OCI-LY1 (cell line): Measurements from ENCODE around the gene PCDH18.
"Not testable (repeated sequence)": the region's sequence is repeated elsewhere in the genome, so short reads cannot be mapped to it uniquely, and the experiment has no call there.

ENCODE experiments used
- H2AFZ ChIP-seq: fragments of 200-600 bp; sonication (generic), shearing (Covaris generic); 2 replicates; pipeline ENCODE4 v1.6.0; 2014; ENCODE audit warnings: antibody characterized with exemption, mild to moderate bottlenecking, low read length
- H3F3A ChIP-seq: fragments of 200-600 bp; sonication (generic), shearing (Covaris generic); 2 replicates; pipeline ENCODE4 v1.6.0; 2014; ENCODE audit warnings: mild to moderate bottlenecking, antibody characterized with exemption, low read length, moderate library complexity; ENCODE audit not compliant: insufficient read depth
- H3K27ac ChIP-seq: fragments of 200-600 bp; sonication (generic); 2 replicates; pipeline ENCODE4 v1.5.1; 2014; ENCODE audit warnings: low read length, mixed run types, mild to moderate bottlenecking, low read depth; ENCODE audit not compliant: poor library complexity, severe bottlenecking
- H3K27me3 ChIP-seq: fragments of 200-600 bp; sonication (generic); 2 replicates; pipeline ENCODE4 v1.6.0; 2014; ENCODE audit warnings: antibody characterized with exemption, mild to moderate bottlenecking, low read length, moderate library complexity; ENCODE audit not compliant: insufficient read depth
- H3K36me3 ChIP-seq: fragments of 200-600 bp; sonication (generic); 2 replicates; pipeline ENCODE4 v1.6.1; 2014; ENCODE audit warnings: mild to moderate bottlenecking, antibody characterized with exemption, low read length, moderate library complexity, mixed read lengths; ENCODE audit not compliant: insufficient read depth
- H3K4me1 ChIP-seq: fragments of 200-600 bp; sonication (generic); 2 replicates; pipeline ENCODE4 v1.5.1; 2014; ENCODE audit warnings: mild to moderate bottlenecking, low read length, moderate library complexity; ENCODE audit not compliant: insufficient read depth, severe bottlenecking
- H3K4me2 ChIP-seq: fragments of 200-600 bp; sonication (generic), shearing (Covaris generic); 2 replicates; pipeline ENCODE4 v1.6.1; 2014; ENCODE audit warnings: low read length
- H3K4me3 ChIP-seq: fragments of 200-600 bp; sonication (generic); 2 replicates; pipeline ENCODE4 v1.5.1; 2014; ENCODE audit warnings: low read length, low read depth, mild to moderate bottlenecking, mixed read lengths; ENCODE audit not compliant: poor library complexity, severe bottlenecking
- H3K79me2 ChIP-seq: fragments of 200-600 bp; shearing (Covaris generic); 2 replicates; pipeline ENCODE4 v1.6.1; 2016; ENCODE audit warnings: mixed run types, low read length, mixed read lengths; ENCODE audit not compliant: insufficient read depth
- H3K9ac ChIP-seq: fragments of 200-600 bp; sonication (generic), shearing (Covaris generic); 2 replicates; pipeline ENCODE4 v1.6.1; 2014; ENCODE audit warnings: mild to moderate bottlenecking, low read length, mixed read lengths
- H3K9me2 ChIP-seq: fragments of 200-600 bp; sonication (generic), shearing (Covaris generic); 2 replicates; pipeline ENCODE4 v1.6.1; 2014; ENCODE audit warnings: low read depth, mild to moderate bottlenecking, low read length, mixed read lengths
- H3K9me3 ChIP-seq: fragments of 200-600 bp; shearing (Covaris generic); 2 replicates; pipeline ENCODE4 v1.6.1; 2014; ENCODE audit warnings: low read length, mixed read lengths
- H4K20me1 ChIP-seq: fragments of 200-600 bp; sonication (generic), shearing (Covaris generic); 2 replicates; pipeline ENCODE4 v1.6.0; 2016; ENCODE audit warnings: mild to moderate bottlenecking, low read length; ENCODE audit not compliant: insufficient read depth
- CTCF ChIP-seq: fragments of 200-600 bp; sonication (generic), shearing (Covaris generic); IDR thresholded peaks from 2 replicates; pipeline ENCODE4 v1.5.1; 2017; ENCODE audit warnings: mild to moderate bottlenecking, antibody characterized with exemption, low read length, moderate library complexity, mixed read lengths
- EZH2 ChIP-seq: fragments of 200-600 bp; sonication (generic), shearing (Covaris generic); IDR thresholded peaks from 2 replicates; pipeline ENCODE4 v1.8.0; 2017; ENCODE audit warnings: borderline replicate concordance, mixed run types, mild to moderate bottlenecking, antibody characterized with exemption, low read length, moderate library complexity, mixed read lengths

The PCDH18 gene

GRCh38 chr4:137538526-137538925 is 6.2 kb upstream of the PCDH18 start:
- no peaks in the 10 kb centered on the region for H3K4me1 ChIP-seq
- H2AFZ ChIP-seq, result no peak overlapping the region
- H3K36me3 ChIP-seq, result no peaks in the 10 kb centered on the region
- H3K4me3 ChIP-seq, result no peak overlapping the region
- no peaks in the 10 kb centered on the region for H3K9me2 ChIP-seq
- no peak overlapping the region for H3K9ac ChIP-seq
- H3F3A ChIP-seq, result no peaks in the 10 kb centered on the region
- no peaks in the 10 kb centered on the region for H3K27me3 ChIP-seq
- no peaks in the 10 kb centered on the region for H4K20me1 ChIP-seq
- H3K79me2 ChIP-seq, result no peaks in the 10 kb centered on the region
- TF ChIP-seq CTCF (no peak), EZH2 (no peak)
- H3K27ac ChIP-seq, result no peak overlapping the region
- no peak overlapping the region for H3K4me2 ChIP-seq
- H3K9me3 ChIP-seq, result no peaks in the 10 kb centered on the region

- H3K4me3 ChIP-seq, H3K27me3 ChIP-seq, H3K36me3 ChIP-seq, H3K79me2 ChIP-seq, H3K9me2 ChIP-seq, H3K27ac ChIP-seq, H3K9ac ChIP-seq, H3K4me2 ChIP-seq, H3K4me1 ChIP-seq, H4K20me1 ChIP-seq, H2AFZ ChIP-seq, H3K9me3 ChIP-seq, H3F3A ChIP-seq: not testable (repeated sequence)
Observed at GRCh38 chr4:137537807-137538206, 5.5 kb upstream of the PCDH18 start.

- H4K20me1 ChIP-seq, result no peaks in the 10 kb centered on the region
- no peaks in the 10 kb centered on the region for H3K4me1 ChIP-seq
- no peaks in the 10 kb centered on the region for H3K9me3 ChIP-seq
- H2AFZ ChIP-seq, result no peak overlapping the region
- TF ChIP-seq EZH2 (no peak), CTCF (no peak)
- no peaks in the 10 kb centered on the region for H3F3A ChIP-seq
- no peak overlapping the region for H3K4me2 ChIP-seq
- no peaks in the 10 kb centered on the region for H3K27me3 ChIP-seq
- no peak overlapping the region for H3K27ac ChIP-seq
- H3K36me3 ChIP-seq, result no peaks in the 10 kb centered on the region
- no peaks in the 10 kb centered on the region for H3K9me2 ChIP-seq
- no peak overlapping the region for H3K4me3 ChIP-seq
- H3K79me2 ChIP-seq, result no peaks in the 10 kb centered on the region
- H3K9ac ChIP-seq, result no peak overlapping the region
Observed at GRCh38 chr4:137536789-137537561, 4.7 kb upstream of the PCDH18 start.

- H4K20me1 ChIP-seq, result no peaks in the 10 kb centered on the region
- no peak overlapping the region for H2AFZ ChIP-seq
- H3K27me3 ChIP-seq, result no peaks in the 10 kb centered on the region
- no peak overlapping the region for H3K27ac ChIP-seq
- no peaks in the 10 kb centered on the region for H3K36me3 ChIP-seq
- H3K9me2 ChIP-seq, result no peaks in the 10 kb centered on the region
- no peak for TF ChIP-seq CTCF
- H3K9me3 ChIP-seq, result no peaks in the 10 kb centered on the region
- no peak overlapping the region for H3K4me3 ChIP-seq
- no peak overlapping the region for H3K9ac ChIP-seq
- H3K4me1 ChIP-seq, result no peaks in the 10 kb centered on the region
- H3F3A ChIP-seq, result no peaks in the 10 kb centered on the region
- no peak overlapping the region for H3K4me2 ChIP-seq
- no peaks in the 10 kb centered on the region for H3K79me2 ChIP-seq
Observed at GRCh38 chr4:137535718-137536117, 3.4 kb upstream of the PCDH18 start.
